ENCODE measurements around the gene OTUD1.

OTUD1 gene

DNA sequence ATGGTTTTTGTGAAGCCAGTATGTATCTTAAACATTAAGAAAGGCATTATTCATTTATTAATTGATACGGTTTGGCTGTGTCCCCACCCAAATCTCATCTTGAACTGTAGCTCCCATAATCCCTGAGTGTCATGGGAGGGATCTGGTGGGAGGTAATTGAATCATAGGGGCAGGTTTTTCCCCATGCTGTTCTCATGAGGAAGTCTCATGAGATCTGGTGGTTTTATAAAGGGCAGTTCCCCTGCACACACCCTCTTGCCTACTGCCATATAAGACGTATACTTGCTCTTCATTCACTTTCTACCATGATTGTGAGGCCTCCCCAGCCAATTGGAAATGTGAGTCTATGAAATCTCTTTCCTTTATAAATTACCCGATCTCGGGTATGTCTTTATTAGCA lies 28.1 kb downstream of the OTUD1 start:
- DNase-seq: no peak

- no peak for DNase-seq
Measured at GRCh38 chr10:23467548-23467947, 28.7 kb downstream of the OTUD1 start.

DNA sequence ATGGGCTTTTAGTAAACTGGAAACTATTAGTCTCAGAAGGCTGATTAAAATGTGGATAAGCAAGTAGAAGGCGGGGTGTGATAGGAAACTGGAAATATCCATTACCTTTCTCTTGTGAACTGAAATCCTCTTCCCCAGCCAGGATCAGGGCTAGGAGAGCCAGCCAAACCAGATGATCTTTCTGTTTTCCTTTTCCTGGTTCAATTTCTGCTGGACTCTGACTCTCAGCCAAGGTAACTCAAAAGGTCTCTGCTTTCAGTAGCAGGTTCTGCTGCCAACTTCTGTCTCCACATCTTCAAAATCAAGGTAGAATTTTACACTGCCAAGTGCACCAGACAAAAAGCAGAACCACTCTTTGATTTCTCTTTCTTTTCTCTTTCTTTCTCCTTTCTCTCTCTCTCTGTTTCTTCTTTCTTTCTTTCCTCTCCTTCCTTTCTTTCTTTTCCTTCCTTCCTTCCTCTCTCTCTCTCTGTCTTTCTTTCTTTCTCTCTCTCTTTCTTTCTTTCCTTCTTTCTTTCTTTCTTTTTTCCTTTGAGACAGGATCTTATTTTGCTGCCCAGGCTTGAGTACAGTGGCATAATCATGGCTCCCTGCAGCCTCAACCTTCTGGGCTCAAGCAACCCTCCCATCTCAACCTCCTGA lies 30.8 kb downstream of the OTUD1 start:
- no peak for DNase-seq

- no peak for DNase-seq
Measured at GRCh38 chr10:23472181-23472580, 33.3 kb downstream of the OTUD1 start.

DNA sequence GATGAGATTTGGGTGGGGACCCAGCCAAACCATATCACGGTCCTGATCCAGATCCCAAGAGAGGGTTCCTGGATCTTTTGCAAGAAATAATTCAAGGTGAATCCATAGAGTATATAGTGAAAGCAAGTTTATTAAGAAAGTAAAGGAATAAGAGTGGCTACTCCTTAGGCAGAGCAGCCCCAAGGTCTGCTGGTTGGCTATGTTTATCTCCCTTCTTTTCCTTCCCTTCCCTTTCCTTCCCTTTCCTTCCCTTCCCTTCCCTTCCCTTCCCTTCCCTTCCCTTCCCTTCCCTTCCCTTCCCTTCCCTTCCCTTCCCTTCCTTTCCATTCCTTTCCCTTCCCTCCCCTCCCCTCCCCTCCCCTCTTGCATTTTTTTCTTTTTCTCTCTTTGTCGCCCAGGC lies 35.2 kb downstream of the OTUD1 start:
- DNase-seq: no peak

DNA sequence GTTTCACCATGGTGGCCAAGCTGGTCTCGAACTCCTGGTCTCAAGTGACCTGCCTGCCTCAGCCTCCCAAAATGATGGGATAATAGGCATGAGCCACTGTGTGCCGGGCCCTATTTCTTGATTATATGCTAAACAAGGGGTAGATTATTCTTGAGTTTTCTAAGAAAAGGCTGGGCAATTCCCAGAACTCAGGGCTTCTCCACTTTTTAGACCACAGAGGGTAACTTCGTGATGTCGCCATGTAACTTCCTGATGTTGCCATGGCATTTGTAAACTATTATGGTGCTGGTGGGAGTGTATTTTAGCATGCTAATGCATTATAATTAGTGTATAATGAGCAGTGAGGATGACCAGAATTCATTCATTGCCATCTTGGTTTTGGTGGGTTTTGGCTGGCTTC lies 35.8 kb downstream of the OTUD1 start:
- no peak for DNase-seq

DNA sequence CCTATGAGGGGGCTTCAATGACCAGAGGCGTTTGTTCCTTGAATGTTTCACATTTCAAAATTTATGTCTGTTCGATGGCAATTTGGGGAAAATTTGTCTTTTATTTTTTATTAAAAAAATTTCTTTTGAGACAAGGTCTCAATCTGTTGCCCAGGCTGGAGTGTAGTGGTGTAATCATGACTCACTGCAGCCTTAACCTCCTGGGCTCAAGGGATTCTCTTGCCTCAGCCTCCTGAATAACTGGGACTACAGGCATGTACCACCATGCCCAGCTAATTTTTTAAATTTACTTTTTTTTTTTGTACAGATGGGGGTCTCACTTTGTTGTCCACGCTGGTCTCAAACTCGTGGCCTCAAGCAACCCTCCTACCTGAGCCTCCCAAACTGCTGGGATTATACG lies 39.7 kb downstream of the OTUD1 start:
- no peak for DNase-seq

GRCh38 chr10:23479798-23480473 lies 41.1 kb downstream of the OTUD1 start:
- no peak for DNase-seq

- no peak for DNase-seq
Measured at GRCh38 chr10:23481363-23481961, 42.6 kb downstream of the OTUD1 start.

- no peak for DNase-seq
Measured at GRCh38 chr10:23490115-23490514, 51.2 kb downstream of the OTUD1 start.

Measured in hypothalamus (tissue), 51 donors.